Measurements from ENCODE around the gene LRBA. TPM values are rescaled to one million over a fixed set of nuclear protein-coding genes. Genes with fewer than 3 reads are reported as not detected.
A peak's percentile ranks its signal among the peaks of the same experiment; 100 is the strongest.

Gene LRBA
- total RNA-seq, 3 donors from 2014 or later = 26.9 to 138 (median 93.7) TPM

DNA sequence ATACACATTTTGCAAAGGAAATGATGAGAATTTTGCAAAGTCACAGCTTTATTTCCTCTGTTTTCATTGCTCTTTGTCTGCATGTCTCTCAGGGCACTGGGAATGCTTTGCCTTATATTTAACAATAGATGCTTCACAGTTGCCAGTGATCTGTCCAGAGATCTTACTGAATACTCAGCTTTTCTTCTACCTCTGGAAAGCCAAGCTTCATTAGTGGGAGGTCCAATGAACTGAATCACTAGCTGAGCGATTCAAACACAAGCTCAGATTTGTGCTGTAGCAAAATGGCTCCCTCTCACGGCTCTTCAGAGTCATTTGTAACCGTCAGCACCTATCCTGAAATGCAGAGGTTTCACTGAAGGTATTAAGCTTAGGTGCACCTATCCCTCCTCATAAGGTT lies 797.9 kb downstream of the LRBA start:
- intact Hi-C loops (cut with DNase I; ENCODE audit: low total_unique reads) = no loop called here
- no peaks in the 10 kb centered on the region for H3K4me1 ChIP-seq
- no peaks in the 10 kb centered on the region for H3K36me3 ChIP-seq
- DNase-seq (ENCODE audit: low spot score in 2 of 2) = no peak
- H3K27ac ChIP-seq = no peak overlapping the region
- TF ChIP-seq CTCF (IDR thresholded peaks at IDR 0.05) = peak in 1 of 3 donors; percentile 10
- TF ChIP-seq POLR2AphosphoS5 (IDR thresholded peaks at IDR 0.05) = no peak
- no peak for TF ChIP-seq POLR2A (IDR thresholded peaks at IDR 0.05)
- no peaks in the 10 kb centered on the region for H3K9me3 ChIP-seq
- H3K4me3 ChIP-seq = no peak overlapping the region
- H3K27me3 ChIP-seq = no peaks in the 10 kb centered on the region

GRCh38 chr4:150216726-150217125 lies 798.4 kb downstream of the LRBA start:
- DNase-seq (ENCODE audit: low spot score in 2 of 2) = no peak
- Histone ChIP-seq H3K4me3 (no peak overlapping the region), H3K27me3 (no peaks in the 10 kb centered on the region), H3K4me1 (no peaks in the 10 kb centered on the region), H3K9me3 (no peaks in the 10 kb centered on the region), H3K36me3 (no peaks in the 10 kb centered on the region), H3K27ac (no peak overlapping the region)
- intact Hi-C loops (cut with DNase I; ENCODE audit: low total_unique reads) = no loop called here
- TF ChIP-seq POLR2AphosphoS5 (IDR thresholded peaks at IDR 0.05) (no peak), POLR2A (IDR thresholded peaks at IDR 0.05) (no peak), CTCF (IDR thresholded peaks at IDR 0.05) (no peak)

GRCh38 chr4:150215601-150216000 lies 799.5 kb downstream of the LRBA start:
- no peaks in the 10 kb centered on the region for H3K9me3 ChIP-seq
- H3K4me1 ChIP-seq = no peaks in the 10 kb centered on the region
- H3K27me3 ChIP-seq = no peaks in the 10 kb centered on the region
- H3K27ac ChIP-seq = no peak overlapping the region
- H3K36me3 ChIP-seq = no peaks in the 10 kb centered on the region
- no peak for TF ChIP-seq POLR2A (IDR thresholded peaks at IDR 0.05)
- TF ChIP-seq POLR2AphosphoS5 (IDR thresholded peaks at IDR 0.05) = no peak
- TF ChIP-seq CTCF (IDR thresholded peaks at IDR 0.05) = no peak
- H3K4me3 ChIP-seq = no peak overlapping the region
- intact Hi-C loops (cut with DNase I; ENCODE audit: low total_unique reads) = no loop called here
- DNase-seq (ENCODE audit: low spot score in 2 of 2) = no peak

Other genes starting within 250 kb of the LRBA start
- 1,000 to 10,000 TPM; 3,228 to 5,074 (median 4,710) TPM for gene RPS3A, start 84.3 kb upstream of the LRBA start, total RNA-seq

All from breast epithelium (tissue), 4 donors.